Left hindlimb (tissue), 1 donor: Measurements from ENCODE around the gene PRKAB1.
A peak's percentile ranks its signal among the peaks of the same experiment; 100 is the strongest.
"Not testable (repeated sequence)": the region's sequence is repeated elsewhere in the genome, so short reads cannot be mapped to it uniquely, and the experiment has no call there.

Source experiments
- DNase-seq: peaks from one replicate; pipeline ENCODE4 v3.0.0-alpha.2; 2018

PRKAB1 gene, protein sequence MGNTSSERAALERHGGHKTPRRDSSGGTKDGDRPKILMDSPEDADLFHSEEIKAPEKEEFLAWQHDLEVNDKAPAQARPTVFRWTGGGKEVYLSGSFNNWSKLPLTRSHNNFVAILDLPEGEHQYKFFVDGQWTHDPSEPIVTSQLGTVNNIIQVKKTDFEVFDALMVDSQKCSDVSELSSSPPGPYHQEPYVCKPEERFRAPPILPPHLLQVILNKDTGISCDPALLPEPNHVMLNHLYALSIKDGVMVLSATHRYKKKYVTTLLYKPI

DNA sequence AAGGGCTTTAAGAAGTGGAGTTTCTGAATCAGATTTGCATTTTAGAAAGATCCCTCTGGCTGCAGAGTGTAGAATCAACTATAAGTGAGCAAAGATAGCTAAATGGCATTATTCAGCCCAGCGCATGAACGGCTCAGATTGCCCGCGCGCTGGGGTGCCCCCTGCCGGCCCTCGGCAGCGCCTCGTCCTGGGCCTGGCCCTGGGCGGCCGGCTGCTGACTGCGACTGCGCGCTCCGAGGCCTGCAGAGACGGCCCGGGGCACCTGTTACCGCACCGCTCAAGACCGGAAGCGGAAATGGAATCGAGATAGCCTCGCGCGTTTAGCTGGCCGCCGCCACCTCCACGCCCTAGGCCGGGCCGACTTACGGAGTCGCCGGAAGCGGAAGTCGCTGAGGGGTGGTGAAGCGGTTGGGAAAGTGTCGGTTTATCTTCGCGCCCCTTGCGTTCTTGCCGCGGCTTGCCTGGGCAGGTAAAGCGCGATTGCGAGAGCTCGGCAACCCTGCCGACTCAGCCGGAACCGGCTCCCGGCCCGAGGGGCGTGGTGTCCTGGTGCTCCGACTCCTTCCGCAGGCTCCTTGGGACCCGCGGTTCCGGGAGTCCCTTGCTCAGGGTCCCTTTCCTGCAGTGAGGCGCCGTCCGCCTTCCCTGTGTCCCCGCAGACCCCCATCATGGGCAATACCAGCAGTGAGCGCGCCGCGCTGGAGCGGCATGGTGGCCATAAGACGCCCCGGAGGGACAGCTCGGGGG lies at the start of gene PRKAB1:
Gene PRKAB1, plus strand, starts transcription at position 557 of the 747 bp plus-strand sequence. Its CDS starts 112 bp downstream, at position 669.
- peak; percentile 96 for DNase-seq

DNA sequence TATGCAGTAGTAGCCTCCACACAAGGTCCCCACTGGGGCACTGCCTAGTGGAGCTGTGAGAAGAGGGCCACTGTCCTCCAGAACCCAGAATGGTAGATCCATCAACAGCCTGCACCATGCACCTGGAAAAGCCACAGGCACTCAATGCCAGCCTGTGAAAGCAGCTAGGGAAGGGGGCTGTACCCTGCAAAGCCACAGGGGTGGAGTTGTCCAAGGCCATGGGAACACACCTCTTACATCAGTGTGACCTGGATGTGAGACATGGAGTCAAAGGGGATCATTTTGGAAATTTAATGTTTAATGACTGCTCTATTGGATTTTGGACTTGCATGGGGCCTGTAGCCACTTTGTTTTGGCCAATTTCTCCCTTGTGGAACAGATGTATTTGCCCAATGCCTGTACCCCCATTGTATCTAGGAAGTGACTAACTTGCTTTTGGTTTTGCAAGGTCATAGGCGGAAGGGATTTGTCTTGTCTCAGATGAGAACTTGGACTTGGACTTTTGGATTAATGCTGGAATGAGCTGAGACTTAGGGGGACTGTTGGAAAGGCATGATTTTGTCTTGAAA lies 49.5 kb upstream of the PRKAB1 start:
- DNase-seq, result not testable (repeated sequence)

DNA sequence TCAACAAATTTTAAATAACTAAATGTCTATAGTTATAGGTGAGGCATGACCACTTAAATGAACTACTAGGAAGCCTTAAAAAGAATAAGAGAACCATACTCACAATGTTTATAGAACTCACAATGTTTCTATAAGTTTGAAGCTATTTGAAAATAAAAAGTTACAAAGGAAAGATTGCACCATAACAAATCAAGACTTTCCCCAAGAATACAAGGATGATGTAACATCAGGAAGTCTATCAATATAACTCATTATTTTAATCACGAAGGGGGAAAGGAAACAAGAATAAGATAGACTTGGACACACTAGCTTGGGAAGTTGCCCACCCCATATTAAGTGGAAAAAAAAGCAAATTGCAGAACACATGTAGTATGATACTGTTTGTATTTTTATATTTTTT lies 47.4 kb upstream of the PRKAB1 start:
- DNase-seq, result no peak

DNA sequence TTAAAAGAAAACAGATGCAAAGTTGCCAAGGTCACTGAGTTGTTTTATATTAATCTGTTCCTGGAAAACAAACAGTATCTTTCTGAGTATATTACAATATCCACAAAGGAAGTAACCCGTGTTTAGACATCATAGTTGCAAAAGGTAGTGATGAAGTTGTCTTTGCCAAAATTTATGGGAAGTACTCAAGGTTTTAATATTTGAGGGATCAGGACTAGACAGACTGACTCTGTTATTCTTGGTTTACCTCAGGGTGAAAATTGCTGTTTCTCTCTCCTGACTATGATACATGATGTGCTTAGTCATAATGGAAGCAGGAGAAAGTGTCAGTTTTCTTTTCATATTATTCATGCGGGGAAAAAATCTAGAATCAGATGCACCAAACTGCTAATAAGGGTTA lies 46.1 kb upstream of the PRKAB1 start:
- no peak for DNase-seq

DNA sequence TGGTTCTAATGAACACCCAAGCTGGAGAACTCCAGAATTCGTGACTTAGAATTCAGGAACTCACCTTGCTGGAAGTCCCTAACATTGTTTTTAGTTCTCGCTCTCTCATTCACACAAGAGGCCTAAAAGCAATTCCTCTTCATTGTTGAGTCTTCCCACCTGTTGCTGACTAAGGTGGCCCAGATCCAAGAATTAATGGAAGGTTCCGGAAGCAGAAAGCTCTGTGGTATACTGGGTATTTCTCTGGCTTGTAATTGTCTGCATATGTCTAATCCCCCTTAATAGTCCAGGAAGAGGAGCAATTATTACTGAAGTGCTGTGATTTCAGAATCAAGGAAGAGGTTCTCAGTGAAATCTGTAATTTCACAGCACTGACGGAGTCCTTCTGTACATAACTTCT lies 43.0 kb upstream of the PRKAB1 start:
- DNase-seq, result no peak

DNA sequence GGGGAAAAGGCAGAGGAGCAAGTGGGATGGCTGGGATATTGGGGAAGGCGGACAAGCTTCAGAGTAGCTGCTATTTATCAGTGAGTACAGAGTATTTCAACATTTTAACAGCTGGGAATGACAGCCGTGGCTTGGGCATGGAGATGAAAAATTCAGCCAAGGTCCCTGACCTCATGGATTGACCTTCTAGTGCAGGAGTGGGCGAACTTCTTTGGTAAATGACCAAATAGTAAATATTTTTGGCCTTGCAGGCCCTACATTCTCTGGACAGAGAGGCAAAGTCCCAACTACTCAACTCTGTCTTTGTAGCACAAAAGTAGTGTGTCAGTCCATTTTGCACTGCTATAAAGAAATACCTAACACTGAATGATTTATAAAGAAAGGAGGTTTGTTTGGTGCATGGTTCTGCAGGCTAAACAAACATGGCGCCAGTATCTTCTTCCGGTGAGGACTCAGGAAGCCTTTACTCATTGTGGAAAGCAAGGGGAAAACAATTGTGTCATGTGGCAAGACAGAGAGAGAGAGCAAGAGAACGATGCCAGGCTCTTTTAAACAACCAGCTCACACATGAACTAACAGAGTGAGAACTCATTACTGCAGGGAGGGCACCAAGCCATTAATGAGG lies 40.8 kb upstream of the PRKAB1 start:
- no peak for DNase-seq

DNA sequence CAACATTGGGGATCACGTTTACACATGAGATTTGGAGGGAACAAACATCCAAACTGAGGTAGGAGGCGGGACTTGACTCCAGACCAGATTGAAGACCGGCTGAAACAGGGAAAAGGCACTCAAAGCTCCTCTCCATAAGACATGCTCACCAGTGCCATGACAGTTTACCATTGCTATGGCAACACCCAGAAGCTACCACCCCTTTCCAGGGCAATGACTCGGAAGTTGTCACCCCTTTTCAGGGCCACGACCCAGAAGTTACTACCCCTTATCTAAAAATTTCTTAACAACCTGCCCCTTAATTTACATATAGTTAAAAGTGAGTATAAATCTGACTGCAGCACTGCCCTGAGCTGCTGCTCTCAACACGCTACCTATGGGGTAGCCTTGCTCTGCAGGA lies 40.2 kb upstream of the PRKAB1 start:
- DNase-seq, result no peak

DNA sequence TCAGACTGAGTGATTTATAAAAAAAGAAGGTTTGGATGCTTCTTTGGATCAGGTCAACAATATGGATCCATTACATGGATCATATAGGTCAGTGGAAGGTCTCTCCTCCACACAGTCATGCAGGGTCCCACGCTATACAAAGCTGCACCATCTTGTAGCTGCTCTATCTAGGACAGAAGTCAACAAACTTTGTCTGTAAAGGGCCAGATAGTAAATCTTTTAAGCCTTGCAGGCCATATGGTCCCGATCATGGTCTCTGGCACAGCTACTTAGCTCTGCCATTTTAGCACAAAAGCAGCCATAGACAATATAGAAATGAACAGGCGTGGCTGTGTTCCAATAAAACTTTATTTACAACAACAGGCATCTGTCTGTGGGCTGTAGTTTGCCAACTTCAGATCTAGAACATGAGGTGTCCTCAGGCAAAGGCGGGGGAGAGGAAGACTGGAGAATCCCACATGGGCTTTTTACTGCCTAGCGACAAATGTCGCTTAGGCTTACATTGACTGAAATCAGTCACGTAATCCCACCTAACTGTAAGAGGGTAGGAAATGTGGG lies 37.6 kb upstream of the PRKAB1 start:
- DNase-seq, result no peak

DNA sequence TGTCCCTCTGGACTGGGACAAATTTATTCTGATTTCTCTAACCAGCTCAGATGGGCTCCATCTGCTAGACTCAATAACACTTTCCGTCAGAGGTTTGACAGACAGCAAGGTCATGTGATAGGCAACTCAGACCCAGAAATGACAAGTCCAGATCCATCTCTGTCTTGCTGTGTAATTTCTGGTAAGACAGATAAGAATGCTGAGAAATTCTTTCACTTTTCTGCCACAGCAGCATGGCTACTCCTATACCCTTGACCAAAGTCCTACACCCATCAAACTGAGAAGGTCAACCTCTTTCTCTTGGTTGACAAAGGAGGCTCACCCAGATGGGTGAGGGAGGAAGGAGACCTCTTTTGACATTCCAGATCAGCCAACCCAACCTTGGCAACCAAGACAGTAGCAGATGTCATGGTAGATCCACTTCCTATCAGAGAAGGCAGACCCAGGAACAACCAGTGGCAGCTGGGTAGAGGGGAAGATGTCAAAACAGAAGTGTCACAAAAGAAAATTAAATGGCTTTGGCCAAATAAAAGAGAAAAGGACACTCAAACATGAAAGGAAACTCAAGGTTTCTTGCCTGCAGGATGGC lies 36.9 kb upstream of the PRKAB1 start:
- DNase-seq, result no peak

DNA sequence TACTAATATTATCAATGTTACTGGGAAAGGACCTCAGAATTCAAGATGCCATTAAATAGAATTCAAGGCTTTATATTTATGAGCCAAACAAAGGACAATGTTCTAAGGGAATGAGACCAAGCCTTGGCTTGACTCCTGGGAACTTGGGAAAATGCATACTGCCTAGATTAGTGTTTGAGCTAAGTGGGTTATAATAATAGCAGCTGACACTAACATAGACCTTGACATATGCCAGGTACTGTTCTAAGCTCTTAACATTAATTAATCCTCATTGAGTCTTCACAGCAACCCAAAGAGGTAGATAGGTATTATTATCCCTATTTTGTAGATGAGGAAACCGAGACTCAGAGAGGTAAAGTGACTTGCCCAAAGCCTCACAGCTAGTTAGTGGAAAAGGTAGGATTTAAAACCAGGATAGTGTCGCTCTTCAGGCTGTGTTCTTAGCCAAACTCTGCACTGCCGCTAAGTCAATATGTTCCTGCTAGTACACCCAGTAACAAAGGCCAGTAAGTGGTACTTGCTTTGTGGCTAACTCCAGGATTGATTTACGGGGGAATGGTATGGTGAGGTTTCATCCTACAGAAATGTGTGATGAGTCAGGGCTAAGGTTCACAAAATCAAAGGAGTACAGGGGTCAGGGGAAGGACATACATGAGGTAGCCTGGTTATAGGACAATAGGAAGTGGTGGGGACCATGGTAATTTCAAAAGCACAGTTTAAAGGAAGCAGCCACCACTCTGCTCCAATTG lies 35.8 kb upstream of the PRKAB1 start:
- DNase-seq, result no peak

DNA sequence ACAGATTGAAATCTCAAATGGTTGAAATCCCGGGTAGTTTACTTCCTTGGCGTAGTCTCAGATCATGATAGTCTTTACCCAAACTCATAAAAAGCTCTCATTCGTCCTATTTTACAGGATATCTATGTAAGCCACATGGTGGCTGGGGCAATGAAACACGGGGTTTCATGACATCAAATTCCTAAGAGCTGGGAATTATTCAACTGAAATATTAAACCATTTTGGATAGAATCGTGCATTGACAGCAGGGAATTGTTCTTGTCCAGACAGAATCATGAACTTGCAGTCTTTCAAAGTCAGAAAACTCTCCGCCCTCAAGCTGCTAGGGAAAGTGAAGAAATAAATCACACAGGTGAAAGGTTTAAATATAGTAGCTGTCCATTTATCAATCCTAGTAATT lies 33.2 kb upstream of the PRKAB1 start:
- no peak for DNase-seq

DNA sequence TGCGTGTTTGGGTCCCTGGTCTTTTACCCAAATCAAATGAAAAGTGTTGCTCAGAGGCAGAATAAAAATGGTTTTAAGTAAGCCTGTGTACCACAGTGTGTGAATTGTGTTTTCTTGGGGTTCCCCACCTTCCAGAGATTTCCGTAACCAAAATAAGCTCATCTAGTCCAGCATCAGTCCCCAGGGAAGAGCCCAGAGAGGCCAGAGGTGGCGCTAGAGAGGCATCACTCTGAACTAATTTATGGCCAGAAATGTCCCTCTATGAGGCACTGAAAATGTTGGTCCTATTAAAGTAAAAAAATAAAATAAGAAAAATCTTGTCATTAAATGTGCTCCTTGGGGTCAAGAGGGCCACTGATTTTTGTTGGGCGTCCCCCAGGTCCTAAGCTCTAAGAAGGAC lies 24.9 kb upstream of the PRKAB1 start:
- no peak for DNase-seq

DNA sequence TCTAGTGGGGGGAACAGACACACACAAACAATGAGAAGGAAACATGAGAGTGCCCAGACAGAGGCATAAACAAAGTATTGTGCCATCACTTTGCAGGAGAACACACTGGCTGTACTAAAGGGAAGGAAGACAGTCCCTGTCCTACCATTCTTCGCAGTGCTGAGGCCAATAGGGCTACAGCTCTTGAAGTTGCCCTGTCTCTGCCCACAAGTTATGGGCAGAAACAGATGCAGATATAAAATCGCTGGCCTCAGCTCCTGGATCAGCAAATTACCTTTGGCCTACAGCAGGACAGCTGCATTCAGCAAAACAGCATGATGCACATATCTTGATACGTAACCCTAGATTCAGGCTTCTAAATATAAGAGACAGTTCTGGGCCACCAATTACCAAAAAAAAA lies 23.0 kb upstream of the PRKAB1 start:
- DNase-seq, result no peak

DNA sequence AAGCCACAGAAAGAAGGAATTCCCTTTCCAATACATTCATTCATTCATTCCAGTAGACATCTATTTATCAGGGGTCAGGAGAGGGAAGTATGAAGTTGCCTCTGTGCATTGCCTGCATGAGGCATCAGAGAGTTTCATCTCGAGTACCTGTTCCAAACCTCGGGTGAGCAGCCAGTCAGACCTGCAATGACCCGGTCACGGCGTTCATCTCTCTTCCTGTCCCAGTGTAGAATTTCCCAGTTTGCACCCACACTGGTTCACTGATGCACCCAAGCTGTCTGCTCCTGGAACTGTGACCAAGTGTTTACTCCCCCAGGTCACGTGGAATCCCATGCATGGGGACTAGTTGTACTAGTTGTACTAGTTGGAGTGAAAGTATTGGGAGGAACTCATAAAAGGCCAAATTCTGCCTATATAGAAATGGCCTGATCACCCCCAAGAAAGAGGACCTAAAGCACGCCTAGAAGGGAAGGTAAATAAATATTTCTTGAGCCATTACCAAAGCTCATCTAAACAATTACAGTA lies 22.3 kb upstream of the PRKAB1 start:
- no peak for DNase-seq

DNA sequence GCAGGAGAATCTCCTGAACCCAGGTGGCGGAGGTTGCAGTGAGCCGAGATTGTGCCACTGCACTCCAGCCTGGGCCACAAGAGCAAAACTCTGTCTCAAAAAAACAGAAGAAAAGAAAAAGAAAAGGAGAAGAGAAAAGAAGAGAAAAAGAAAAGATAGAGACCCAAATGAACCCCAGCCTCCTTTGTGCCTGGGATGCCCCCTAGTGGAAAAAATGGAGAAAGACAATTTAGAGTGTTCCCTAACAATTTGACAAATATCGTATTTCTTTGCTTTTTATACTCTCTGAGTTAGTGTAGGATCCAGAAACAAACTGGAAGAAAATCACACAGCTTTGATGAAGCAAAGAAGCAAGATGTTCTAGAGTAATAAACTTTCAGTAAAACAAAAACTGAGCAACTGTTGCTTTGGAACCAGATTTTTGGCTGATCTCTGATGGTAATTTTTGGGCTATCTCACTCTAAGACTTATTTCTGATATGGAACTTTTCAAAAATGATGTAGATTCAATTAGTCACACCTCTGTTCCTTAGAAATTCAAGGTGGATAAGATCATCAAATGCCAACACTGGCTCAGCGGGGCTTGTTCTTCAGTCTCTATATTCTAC lies 18.6 kb upstream of the PRKAB1 start:
- no peak for DNase-seq

DNA sequence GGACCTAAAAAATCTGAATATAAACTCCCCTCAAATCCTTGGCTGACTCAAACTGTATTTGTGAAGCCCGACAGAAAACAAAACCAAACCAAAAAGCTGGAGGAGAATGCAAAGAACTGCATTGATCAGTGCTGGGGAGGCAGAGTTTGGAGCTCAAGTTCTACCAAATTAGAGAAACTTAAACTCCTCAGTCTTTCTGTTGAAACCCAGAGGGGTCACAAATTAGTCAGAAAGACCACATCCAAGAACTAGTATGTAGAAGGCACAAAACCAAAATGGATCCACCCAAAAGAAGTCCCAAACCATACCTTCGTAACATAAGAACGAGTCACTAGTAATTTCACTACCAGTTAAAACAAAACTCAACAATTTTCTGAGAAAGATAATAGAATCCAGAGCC lies 15.3 kb upstream of the PRKAB1 start:
- DNase-seq, result no peak

DNA sequence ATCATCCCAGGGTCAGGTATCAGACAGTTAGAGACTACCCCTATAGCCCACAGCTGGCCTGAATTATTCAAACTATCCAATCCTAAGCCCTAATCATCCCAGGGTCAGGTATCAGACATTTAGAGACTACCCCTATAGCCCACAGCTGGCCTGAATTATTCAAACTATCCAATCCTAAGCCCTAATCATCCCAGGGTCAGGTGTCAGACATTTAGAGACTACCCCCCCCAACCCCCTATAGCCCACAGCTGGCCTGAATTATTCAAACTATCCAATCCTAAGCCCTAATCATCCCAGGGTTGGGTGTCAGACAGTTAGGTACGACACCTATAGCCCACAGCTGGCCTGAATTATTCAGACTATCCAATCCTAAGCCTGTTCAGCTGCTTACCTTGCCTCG lies 10.9 kb upstream of the PRKAB1 start:
- not testable (repeated sequence) for DNase-seq

DNA sequence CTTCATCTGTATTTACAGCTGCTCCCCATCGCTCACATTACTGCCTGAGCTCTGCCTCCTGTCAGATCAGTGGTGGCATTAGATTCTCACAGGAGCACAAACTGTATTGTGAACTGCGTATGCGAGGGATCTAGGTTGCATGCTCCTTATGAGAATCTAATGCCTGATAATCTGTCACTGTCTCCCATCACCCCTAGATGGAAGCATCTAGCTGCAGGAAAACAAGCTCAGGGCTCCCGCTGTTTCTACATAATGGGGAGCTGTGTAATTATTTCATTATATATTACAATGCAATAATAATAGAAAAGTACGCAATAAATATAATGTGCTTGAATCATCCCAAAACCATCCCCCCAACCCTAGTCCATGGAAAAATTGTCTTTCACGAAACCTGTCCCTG lies 9.8 kb upstream of the PRKAB1 start:
- not testable (repeated sequence) for DNase-seq

DNA sequence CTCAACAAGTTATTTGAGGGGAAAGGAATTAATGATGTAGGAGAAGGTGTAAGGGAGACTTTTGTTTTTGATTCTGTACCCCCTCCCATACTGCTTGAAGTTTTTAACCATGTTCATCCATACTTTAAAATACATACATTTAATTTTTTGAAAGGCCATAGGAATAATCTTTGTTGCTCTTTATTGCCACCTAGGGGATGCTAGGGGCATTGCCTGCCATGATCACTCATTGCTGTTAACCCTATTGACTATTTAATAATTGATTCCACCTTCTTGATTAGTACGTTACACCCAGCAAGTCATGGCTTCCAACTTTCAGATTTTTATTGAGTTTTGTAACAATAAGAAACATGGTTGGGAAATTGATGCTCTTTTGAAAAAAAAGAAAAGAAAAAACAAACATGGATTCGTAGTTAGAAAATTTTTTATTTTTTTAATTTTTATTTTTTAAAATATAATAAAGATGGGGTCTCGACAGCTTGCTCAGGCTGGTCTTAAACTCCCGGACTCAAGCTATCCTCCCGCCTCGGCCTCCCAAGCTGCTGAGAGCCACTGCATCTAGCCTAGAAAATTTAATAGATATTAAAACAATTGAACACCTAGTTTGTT lies 8.5 kb upstream of the PRKAB1 start:
- no peak for DNase-seq

DNA sequence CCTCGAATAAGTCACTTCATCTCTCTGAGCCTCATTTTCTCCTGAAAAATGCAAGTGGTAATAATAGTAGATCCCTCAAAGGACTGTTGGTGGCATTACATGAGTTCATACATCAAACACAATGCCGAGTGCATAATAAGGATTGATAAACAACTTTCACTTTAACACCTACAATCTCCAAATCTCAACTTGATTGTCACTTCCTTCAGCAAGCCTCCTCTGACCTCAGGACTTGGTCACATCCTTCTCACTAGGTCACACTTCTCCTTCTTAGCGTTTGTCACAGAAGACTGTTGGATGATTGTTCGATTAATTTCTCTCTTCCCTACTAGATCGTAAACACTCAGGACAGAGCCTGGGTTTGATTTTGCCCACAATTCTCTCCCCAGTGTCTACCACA lies 7.9 kb upstream of the PRKAB1 start:
- DNase-seq, result no peak

DNA sequence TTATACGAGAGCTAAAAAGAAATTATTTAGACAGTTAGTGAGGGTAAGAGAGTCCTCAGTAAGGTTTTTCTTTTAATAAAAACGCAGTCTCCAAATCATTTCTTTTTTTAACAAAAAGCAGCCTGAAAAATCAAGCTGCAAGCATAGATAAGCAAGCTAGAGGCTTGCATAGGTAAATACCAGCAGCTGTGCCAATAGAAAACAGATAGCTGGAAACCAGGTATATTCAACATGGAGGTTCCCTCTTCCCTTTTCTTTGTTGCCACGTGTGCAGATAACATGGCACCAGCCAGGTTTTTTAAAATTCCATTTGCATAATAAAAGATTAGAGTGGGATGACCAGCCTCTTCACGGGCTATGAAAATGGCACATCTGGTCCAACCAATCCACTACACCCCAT lies 6.1 kb upstream of the PRKAB1 start:
- no peak for DNase-seq
